ENCODE data around the gene OSBPL7. TPM values are rescaled to one million over a fixed set of nuclear protein-coding genes. Genes with fewer than 3 reads are reported as not detected.
A peak's percentile ranks its signal among the peaks of the same experiment; 100 is the strongest.

The OSBPL7 gene
- total and polyA plus RNA-seq, 2 donors from 2014 or later, result 5.3 to 21.2 TPM

DNA sequence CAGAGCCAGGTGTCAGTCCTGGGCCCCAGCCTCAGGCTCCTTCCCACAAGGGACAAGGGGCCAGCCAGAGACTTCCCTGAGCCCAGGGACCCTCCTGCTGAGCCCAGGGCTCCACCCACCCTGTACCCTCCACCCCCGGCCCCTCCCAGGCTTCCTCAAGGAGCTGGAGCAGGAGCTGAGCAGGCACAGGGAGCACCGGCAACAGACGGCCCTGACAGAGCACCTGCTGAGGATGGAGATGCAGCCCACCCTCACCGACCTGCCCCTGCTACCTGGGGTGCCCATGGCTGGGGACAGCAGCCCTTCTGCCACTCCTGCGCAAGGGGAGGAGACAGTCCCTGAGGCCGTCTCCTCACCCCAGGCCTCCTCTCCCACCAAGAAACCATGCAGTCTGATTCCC is 15.0 kb upstream of the OSBPL7 start:
- TF ChIP-seq, protein P1, sequence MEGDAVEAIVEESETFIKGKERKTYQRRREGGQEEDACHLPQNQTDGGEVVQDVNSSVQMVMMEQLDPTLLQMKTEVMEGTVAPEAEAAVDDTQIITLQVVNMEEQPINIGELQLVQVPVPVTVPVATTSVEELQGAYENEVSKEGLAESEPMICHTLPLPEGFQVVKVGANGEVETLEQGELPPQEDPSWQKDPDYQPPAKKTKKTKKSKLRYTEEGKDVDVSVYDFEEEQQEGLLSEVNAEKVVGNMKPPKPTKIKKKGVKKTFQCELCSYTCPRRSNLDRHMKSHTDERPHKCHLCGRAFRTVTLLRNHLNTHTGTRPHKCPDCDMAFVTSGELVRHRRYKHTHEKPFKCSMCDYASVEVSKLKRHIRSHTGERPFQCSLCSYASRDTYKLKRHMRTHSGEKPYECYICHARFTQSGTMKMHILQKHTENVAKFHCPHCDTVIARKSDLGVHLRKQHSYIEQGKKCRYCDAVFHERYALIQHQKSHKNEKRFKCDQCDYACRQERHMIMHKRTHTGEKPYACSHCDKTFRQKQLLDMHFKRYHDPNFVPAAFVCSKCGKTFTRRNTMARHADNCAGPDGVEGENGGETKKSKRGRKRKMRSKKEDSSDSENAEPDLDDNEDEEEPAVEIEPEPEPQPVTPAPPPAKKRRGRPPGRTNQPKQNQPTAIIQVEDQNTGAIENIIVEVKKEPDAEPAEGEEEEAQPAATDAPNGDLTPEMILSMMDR (IDR thresholded peaks at IDR 0.05; ENCODE audit: borderline replicate concordance, extremely low read depth, insufficient read depth), result no peak
- FAIRE-seq (no peak), DNase-seq (peak in 1 of 5 donors; percentile 47)
- Histone ChIP-seq H3K27me3 (ENCODE audit: control insufficient read depth, insufficient read depth, low read length) (no peaks in the 10 kb centered on the region), H3K36me3 (ENCODE audit: control insufficient read depth in 2 of 3, insufficient read depth in 3 of 3, low read length in 3 of 3) (peaks cover 0 to 23% (median 3%) of the 10 kb centered on the region in 3 donors), H3K4me1 (ENCODE audit: control insufficient read depth in 2 of 3, insufficient read depth in 2 of 3, low read depth in 1 of 3, low read length in 3 of 3) (peaks cover 0 to 31% (median 31%) of the 10 kb centered on the region in 3 donors), H3K9me3 (ENCODE audit: control insufficient read depth in 2 of 3, insufficient read depth in 1 of 3, low read length in 3 of 3) (no peaks in the 10 kb centered on the region), H3K27ac (ENCODE audit: low read depth in 2 of 2, low read length in 2 of 2) (no peak overlapping the region), H3K4me3 (ENCODE audit: low read length in 3 of 3) (no peak overlapping the region), H3K9ac (ENCODE audit: low read length in 3 of 3) (no peak overlapping the region)
- intact Hi-C loops (cut with DNase I), result no loop called here

DNA sequence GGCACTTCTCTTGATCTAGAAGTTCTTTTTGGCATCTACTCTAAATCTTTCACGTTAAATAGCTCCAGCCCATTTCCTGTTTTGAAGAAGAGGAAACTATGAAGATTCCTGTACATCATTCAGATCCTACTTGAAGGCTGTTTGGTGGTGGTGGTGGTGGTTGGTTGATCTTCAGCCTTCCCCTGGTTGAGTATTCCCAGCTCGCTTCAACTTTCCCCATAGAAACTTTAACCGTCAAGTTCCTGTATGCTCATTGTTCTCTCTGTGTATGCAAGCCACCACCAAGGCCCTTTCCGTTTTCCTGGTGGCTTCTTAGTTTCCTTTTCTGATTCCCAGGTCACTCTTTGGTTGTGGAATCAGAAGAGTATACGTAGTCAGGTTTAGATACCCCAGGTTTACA is 13.2 kb upstream of the OSBPL7 start:
- DNase-seq (no peak), FAIRE-seq (no peak)
- Histone ChIP-seq H3K27ac (ENCODE audit: low read depth in 2 of 2, low read length in 2 of 2) (peak overlapping the region in 1 of 2 donors; percentile 23), H3K4me3 (ENCODE audit: low read length in 3 of 3) (no peak overlapping the region), H3K27me3 (ENCODE audit: control insufficient read depth, insufficient read depth, low read length) (no peaks in the 10 kb centered on the region), H3K9ac (ENCODE audit: low read length in 3 of 3) (no peak overlapping the region), H3K36me3 (ENCODE audit: control insufficient read depth in 2 of 3, insufficient read depth in 3 of 3, low read length in 3 of 3) (peaks cover 0 to 23% (median 3%) of the 10 kb centered on the region in 3 donors), H3K4me1 (ENCODE audit: control insufficient read depth in 2 of 3, insufficient read depth in 2 of 3, low read depth in 1 of 3, low read length in 3 of 3) (peaks cover 0 to 34% (median 25%) of the 10 kb centered on the region in 3 donors), H3K9me3 (ENCODE audit: control insufficient read depth in 2 of 3, insufficient read depth in 1 of 3, low read length in 3 of 3) (no peaks in the 10 kb centered on the region)
- TF ChIP-seq, protein P1 (IDR thresholded peaks at IDR 0.05; ENCODE audit: borderline replicate concordance, extremely low read depth, insufficient read depth), result no peak
- intact Hi-C loops (cut with DNase I), result no loop called here

DNA sequence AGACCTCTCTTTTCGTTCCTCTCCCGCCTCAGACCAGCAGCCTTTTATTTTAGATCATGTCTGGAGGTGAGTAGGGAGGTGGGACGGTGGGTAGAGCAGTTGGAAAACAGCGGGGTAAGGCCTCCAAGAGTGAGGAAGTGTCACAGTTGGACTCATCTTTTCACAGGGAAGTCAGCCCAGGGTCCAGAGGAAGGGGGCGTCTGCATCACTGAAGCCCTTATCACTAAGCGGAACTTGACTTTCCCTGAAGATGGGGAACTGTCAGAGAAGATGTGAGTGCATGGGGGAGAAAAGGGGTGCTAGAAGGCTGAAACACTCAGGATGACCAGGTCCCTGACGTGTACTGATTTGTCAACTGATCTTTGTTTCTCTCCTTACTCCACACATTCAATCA is 10.3 kb upstream of the OSBPL7 start:
- Histone ChIP-seq H3K4me1 (ENCODE audit: control insufficient read depth in 2 of 3, insufficient read depth in 2 of 3, low read depth in 1 of 3, low read length in 3 of 3) (peaks cover 0 to 19% (median 8%) of the 10 kb centered on the region in 3 donors), H3K27me3 (ENCODE audit: control insufficient read depth, insufficient read depth, low read length) (no peaks in the 10 kb centered on the region), H3K9me3 (ENCODE audit: control insufficient read depth in 2 of 3, insufficient read depth in 1 of 3, low read length in 3 of 3) (no peaks in the 10 kb centered on the region), H3K27ac (ENCODE audit: low read depth in 2 of 2, low read length in 2 of 2) (no peak overlapping the region), H3K36me3 (ENCODE audit: control insufficient read depth in 2 of 3, insufficient read depth in 3 of 3, low read length in 3 of 3) (peaks cover 0 to 20% (median 11%) of the 10 kb centered on the region in 3 donors), H3K4me3 (ENCODE audit: low read length in 3 of 3) (peak overlapping the region; percentile 57 to 95 (median 77)), H3K9ac (ENCODE audit: low read length in 3 of 3) (peak overlapping the region in 1 of 3 donors; percentile 82)
- DNase-seq, result no peak
- intact Hi-C loops (cut with DNase I), result no loop called here
- TF ChIP-seq, protein P1 (IDR thresholded peaks at IDR 0.05; ENCODE audit: borderline replicate concordance, extremely low read depth, insufficient read depth), result no peak
- no peak for FAIRE-seq

Data from kidney (tissue), 14 donors.